Astrocyte of the hippocampus (primary cell): ENCODE results near the gene LRRC37A2.
"Not testable (repeated sequence)": the region's sequence is repeated elsewhere in the genome, so short reads cannot be mapped to it uniquely, and the experiment has no call there.

Experiments
- DNase-seq: peaks from one replicate; pipeline ENCODE4 v3.0.0; 2011; ENCODE audit warnings: low read depth, low spot score

The LRRC37A2 gene

DNA sequence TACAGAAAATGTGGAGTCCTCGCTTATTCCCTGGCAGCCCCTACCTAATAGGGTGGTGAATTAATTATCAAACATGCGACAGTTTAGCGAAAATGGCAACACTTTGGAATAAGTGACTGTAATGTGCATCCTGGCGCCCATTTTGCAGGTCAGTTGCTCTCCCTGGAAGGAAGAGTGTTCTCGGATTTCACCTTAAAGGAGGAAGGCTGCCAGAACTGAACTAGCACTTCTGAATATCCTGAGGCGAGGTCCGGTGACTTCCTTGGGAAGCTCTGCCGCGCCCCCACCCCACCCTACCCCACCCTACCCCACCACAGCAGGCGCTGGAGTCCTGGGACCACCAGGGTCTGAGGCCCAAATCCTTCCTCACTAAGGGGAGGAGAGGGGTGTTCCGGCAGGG, at the start of gene LRRC37A2:
LRRC37A2 (plus strand) TSS at position 301 of the 400 bp plus-strand sequence. CDS start 245 bp downstream, outside the sequence.
- not testable (repeated sequence) for DNase-seq

DNA sequence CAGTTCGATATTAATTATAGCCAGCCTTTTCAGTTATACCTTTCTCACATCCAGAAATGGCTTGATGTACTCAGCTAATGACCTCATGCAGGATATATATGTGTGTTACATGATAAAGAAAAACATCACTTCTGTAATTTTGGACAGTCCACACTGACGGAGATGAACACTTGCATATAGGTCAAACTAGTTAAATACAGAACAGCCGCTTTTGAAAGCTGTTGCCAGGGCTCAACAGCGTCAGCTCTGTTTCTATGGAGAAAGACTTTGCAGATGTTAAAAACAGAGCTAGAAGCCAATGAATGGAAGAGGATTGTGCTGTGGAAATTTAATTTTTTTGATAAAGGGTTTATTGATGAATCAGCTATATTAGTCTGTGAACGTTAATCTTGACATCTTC, 44.6 kb upstream of the LRRC37A2 start:
- DNase-seq: not testable (repeated sequence)

DNA sequence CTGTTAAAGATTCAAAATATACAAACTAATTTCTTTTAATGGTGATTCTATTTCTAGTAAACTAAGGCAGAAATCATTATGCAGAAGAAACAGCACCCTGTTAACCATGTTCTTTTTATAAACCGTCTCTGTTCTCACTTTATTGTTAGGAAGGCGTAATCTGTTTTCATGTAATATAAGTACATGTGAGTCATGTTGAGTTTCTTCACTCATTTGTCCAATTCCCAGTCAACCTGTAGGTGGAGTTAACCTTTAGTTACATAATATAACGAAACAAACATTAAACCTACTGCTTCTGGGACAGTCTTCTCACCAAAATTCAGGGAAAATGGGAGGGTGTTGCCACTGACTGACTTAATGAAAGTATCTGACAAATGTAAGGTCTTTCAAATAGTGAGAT, 37.8 kb upstream of the LRRC37A2 start:
- DNase-seq: not testable (repeated sequence)

DNA sequence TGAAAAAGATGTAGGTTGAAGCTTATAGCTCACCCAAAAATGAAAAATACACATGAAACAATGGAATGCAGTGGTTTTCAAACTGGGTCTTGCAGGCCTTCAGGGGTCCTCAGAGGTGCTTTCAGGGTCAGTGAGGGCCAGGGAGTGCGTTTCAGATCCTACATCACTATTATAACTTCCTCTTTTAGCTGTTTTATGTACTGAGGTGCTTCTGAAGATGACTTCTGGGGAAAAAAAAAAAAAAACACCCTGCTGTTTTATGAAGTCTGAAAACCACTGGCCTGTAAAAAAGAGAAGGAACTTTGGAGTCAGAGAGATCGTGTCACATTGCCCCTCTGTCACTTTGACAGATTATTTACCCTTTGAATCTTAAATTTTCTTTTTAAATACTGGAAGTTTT, 36.7 kb upstream of the LRRC37A2 start:
- not testable (repeated sequence) for DNase-seq

DNA sequence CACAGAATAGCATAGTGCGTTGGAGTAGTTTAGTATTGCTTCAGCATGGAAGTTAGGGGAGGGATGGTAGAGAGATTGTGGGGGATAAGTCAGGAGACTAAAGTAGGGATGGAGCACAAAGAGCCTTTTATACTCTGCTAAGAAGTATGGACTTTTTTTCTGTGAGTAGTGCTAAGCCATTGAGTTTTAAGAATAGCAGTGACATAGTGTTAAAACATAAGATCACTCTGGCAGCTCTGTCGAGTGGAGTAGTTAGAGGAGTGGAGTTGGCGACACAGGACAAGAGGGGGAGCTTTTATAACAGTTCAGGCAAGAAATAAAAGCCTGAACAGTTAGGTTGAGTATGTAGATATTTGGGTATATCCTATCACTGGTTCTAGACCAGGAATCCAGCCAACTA, 33.4 kb upstream of the LRRC37A2 start:
- not testable (repeated sequence) for DNase-seq

DNA sequence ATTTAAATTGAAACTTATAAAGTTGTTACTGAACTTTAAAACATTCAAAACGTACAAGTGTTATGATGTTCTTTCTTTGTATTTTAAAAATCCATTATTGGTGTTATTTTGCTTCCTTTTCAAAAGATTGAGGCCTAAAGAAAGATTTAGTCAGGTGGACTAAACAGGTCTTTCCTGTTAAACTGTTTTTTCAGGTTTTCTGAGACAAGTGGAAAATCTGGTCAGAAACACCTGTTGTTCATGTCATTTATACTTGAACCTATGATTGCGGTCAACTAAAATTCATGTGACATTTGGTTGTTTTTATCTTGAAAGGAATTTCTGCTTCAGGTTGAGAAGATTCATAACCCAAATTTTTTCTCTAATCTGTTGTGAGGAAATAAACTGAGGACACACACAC, 31.0 kb upstream of the LRRC37A2 start:
- DNase-seq: not testable (repeated sequence)

DNA sequence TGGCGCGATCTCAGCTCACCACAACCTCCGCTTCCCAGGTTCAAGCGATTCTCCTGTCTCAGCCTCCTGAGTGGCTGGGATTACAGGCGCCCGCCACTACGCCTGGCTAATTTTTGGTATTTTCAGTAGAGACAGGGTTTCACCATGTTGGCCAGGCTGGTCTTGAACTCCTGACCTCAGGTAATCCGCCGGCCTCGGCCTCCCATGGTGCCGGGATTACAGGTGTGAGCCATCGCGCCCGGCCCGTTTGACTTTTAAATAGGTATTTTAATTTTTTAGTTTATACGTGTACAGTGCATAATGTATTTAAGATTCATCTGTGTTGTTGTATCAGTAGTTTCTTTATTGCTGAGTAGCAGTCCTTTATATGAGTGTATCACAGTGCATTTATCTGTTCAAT, 20.2 kb upstream of the LRRC37A2 start:
- not testable (repeated sequence) for DNase-seq

DNA sequence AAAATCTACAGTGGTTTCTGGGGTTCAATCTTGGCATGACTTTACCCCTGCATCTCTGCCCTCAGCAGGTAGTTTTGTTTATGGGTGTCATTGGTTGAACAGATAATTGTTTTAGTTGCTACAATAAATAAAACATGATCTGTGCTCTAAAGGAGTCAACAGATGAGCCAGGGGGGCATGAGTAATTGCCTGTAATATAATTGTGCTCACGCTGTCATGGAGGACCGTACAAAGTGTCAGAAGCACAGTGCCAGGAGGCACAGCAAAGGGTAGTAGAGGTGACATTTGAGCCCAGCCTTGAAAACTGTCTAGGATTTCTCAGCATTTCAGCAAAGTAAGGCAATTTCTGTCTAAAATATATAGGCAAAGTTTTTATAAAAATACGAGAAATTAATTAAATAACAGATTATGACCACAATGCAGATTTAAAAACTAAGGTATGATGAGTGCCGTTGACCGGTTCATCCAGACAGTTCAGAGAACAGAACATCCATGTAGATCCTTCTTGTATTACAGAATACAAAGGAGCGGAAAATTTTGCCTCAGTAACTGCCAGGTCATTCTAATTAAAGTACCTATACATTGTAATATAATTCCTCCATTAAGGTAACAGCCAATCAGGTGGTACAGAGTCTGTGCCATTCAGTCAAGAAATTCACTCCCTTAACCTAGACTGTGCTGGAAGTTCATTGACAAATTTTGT, 12.7 kb upstream of the LRRC37A2 start:
- not testable (repeated sequence) for DNase-seq

DNA sequence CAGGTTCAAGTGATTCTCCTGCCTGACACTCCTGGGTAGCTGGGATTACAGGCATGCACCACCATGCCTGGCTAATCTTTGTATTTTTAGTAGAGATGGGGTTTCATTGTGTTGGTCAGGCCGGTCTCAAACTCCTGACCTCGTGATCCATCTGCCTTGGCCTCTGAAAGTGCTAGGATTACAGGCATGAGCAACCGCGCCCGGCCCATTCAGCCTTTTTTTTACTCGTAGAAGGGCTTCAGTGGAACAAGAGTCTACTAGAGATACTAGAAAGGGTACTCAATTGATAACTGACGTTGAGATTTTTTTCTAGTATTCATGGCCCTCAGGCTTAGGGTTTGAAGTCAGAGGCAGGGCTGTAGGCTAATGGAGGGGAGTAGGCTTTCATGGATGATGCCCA, 6.4 kb upstream of the LRRC37A2 start:
- DNase-seq: not testable (repeated sequence)

DNA sequence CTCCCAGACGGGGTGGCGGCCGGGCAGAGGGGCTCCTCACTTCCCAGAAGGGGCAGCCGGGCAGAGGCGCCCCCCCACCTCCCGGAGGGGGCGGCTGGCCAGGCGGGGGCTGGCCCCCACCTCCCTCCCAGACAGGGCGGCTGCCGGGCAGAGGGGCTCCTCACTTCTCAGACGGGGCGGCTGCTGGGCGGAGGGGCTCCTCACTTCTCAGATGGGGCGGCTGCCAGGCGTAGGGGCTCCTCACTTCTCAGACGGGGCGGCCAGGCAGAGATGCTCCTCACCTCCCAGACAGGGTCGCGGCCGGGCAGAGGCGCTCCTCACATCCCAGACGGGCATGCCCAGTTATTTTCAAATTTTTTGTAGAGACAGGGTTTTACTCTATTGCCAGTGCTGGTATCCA, 22.4 kb downstream of the LRRC37A2 start:
- not testable (repeated sequence) for DNase-seq

DNA sequence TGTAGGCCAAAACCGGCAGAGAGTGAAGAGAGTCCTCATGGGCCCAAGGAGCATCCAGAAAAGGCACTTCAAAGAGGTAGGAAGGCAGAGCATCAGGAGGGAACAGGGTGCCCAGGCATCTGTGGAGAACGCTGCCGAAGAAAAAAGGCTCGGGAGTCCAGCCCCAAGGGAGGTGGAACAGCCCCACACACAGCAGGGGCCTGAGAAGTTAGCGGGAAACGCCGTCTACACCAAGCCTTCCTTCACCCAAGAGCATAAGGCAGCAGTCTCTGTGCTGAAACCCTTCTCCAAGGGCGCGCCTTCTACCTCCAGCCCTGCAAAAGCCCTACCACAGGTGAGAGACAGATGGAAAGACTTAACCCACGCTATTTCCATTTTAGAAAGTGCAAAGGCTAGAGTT, 36.3 kb downstream of the LRRC37A2 start:
- DNase-seq: not testable (repeated sequence)

DNA sequence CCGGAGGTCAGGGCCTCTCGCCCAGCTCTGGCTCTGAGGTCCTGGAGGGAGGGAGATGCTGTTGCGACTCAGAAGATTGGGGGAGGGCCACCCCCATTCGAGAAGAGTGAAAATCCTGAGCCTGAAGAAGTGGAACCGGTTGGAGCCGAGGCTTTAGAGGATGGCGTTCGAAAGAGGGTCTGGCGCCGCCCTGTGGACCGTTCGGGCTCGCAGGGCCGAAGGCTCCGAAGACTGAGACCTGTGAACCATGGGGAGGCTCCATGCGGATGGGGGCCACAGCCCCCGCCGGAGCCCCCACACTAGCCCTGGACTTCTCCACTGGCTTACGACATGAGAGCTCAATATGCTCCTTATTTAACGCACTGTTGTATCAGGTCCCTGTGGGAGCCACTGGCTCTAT, 46.9 kb downstream of the LRRC37A2 start:
- DNase-seq: not testable (repeated sequence)

DNA sequence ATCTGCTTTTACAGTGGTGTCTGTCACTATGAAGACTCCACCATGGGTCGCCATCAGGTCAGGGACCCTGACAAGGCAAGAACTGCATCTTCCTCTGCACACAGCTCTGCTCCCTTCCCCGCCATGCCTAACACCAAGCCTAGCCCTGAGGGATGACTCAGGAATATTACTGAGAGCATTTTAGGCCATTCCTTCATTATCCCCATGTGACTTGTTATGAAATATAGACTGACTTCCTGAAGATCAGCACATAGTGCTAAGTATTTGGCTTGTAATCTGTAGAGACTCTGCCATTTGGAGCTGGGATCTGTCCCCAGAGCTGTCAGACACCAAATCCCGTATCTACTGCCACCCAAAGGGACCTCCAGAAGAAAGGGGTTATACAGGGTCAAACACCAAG, 47.8 kb downstream of the LRRC37A2 start:
- not testable (repeated sequence) for DNase-seq

DNA sequence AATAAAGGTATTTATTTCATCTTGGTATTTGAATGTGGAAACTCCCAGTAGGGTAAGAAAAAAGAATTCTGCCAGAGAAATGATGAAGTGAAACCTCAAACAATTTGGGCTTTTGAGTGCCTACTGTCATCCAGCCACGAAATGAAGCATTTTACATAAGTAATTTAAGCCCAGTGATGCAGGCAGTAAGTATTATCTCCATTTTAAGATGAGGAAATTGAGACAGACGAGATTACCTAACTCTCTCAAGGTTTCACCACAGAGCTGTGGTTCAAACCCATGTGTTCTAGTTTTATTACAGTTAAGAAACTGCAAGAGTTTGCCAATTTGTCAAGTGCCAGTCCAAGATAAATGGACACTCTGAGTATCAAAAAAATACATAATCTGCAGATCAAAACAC, 54.0 kb downstream of the LRRC37A2 start:
- not testable (repeated sequence) for DNase-seq

DNA sequence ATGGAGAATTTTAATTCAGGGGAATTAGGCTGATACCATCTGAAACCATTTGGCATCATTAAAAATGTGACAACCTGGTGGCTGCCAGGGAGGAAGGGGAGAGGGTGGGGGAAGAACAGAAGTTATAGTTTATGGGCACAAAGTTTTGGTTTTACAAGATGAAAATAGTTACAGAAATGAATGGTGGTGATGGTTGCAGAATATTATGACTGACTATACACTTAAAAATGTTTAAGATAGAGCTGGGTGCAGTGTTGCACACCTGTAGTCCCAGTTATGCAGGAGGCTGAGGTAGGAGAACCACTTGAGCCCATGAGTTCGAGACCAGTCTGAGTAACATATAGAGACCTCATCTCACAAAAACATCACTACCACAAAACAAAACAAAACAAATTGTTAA, 54.7 kb downstream of the LRRC37A2 start:
- not testable (repeated sequence) for DNase-seq

DNA sequence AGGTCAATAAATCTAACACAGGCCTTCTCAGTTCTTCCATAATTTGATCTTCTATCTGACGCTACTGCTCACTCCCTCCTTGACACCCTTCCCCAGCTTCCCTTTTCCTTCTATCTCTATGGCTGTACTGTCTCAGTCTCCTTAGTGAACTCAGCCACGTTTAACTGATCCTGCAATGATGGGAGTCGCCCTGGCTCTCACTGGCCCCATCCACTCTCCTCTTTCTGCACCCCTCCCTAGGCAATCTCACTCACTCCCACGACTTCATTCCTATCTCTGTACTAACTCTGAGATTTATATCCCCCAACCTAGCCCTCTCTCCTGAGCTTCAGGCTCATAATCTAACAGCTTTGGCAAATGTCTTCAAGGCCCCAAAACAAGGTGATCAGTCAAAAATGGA, 59.5 kb downstream of the LRRC37A2 start:
- not testable (repeated sequence) for DNase-seq

DNA sequence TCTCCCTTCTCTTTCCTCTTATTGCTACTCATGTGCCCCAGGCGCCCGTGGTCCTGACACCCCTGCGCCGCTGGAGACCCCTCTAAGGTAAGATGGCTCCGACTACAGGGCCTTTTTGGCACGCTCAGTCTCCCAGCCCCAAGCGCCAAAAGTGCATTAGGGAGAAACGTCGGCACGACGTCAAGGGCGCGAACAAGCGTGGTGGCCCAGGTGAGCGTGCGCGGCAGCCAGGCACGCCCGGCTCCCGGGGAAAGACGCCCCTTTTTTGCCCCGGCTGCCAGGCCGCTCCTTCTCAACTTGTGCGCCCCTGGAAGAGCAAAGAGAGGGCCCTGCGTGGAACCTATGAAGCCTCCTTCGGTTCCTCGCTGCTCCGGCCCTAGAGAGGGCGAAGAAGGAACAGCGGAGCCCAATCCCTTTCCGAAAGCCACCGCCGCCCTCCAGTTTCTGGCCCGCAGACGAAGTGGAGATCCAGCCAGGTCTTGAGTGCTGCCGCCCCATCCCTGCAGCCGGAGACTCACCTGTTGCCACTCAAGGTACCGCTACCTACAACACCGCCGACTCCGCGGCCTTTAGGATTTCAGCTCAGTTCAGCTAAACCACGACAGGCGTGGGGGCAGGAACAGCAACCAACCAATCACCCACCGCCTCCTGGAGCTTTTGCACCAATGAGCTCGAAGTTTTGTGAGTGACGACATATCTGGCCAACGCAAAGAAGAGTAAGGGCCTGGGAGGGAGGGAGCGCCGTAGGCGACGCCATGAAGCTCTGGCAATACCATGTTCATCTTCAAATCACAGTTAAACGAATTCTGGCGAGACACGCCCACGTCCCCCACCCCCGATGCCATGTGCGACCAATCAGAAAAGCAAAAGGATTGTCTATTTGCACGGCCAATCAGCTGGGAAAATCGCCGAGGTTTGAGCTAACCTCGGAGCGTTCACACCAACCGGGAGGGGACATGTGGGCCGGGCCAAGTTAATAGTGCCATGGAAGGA, 67.1 kb downstream of the LRRC37A2 start, which contains the start of gene ARL17A:
ARL17A (minus strand) TSS at position 609 of the 993 bp plus-strand sequence. CDS start 3,369 bp downstream, outside the sequence.
- DNase-seq: not testable (repeated sequence)

DNA sequence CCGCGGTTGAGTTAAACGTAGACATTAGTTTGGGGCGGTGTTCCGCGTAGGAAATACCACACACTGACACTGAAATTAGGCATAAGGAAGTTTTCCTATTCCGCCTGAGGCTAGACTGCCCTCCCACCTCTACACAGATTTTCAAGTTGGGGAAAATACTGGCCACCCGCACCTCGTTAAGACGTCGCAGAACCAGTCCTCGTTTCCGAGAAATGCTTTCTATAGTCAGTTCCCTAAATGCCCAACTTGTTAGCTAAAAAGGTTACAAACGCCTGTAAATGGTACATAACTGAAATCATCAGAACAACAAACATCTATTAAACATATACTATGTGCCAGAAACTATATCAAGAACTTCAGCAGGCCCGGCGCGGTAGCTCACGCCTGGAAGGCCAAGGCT, 67.8 kb downstream of the LRRC37A2 start:
- DNase-seq: not testable (repeated sequence)

DNA sequence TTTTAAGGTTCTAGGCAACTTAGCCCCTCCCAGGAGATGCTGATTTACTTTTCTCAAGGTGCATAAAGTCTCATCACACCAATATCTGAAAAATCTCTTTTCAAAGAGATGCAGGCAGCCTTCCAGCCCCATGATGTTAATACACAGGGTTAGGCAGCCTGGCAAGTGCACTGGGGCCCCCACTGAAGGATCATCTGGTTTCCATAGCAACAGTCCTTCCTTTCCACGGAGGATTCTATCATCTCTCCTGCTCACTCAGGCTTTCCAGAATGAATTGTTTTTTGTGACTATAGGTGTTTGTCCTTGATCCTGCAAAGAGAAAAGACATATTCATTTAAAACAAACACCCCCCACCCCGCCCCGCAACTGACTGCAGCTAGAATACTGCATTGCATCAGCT, 73.2 kb downstream of the LRRC37A2 start:
- not testable (repeated sequence) for DNase-seq

DNA sequence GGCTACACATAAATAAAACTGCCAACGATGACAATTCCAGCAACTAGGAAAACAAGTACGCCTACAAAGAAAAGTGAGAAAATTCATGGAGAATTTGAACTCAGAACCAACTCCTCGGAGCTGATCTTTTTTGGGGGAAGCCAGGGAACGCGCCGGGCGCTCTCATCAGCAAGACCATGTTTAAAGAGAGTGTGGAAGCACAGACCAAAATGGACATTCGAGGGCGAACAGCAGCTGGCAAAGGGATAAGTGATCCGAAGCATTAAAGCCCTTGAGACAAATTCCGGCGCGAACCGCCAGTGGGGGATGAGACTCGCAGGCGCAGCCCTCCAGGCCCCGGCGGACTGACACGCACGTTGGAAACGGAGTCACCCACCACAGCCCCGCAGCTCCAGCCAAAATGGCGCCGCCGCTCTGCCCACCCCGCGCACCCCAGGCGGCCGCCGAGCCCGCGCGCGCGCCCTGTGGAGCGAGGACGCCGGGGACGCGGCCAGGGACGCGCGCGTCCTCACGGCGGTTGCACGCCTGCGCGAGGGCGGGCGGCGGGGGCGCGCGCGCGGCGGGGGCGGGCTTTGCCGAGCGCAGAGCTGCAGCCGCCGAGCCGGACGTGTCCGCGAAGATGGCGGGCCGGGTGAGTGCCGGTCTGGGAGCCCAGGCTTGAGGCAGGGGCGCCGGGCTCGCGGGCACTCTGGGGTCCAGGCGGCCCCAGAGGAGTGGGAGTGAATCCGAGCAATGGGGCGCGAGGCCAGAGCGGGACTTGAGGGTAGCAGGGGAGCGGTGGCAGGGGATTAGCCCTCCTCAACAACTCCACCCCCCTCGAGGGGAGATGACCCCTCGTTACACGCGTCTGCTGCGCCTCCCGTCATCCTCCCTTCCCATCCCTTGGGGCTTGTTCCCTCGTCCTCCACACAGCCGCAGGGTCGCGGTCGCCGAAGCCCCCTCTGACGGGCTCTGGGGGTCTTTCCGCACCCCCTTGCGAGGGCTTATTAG, 78.2 kb downstream of the LRRC37A2 start, which contains the start of gene NSF:
NSF (plus strand) TSS at position 513 of the 990 bp plus-strand sequence; CDS start at position 620, 107 bp downstream.
- not testable (repeated sequence) for DNase-seq

DNA sequence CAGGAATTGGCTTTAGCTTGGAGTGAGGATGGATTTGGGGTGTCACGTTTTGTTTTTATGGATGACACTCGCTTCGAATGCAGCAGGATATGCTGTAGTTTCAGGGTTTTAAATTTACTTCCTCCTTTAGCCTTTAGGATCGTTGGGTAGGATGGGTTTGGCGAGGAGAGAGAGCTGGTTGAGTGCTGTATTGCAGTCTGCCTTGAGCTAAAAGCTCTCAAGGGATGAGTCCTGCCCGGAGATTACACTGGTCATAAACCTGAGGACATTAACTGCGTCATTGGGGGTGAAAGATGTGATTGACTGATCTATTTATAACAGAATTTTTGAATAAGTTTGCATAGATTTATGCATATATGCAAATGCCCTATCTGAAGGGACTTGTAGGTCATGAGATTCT, 79.1 kb downstream of the LRRC37A2 start:
- not testable (repeated sequence) for DNase-seq
